K562 (cell line): ENCODE results near the gene ARID3B.

Source experiments
- BRCA1 ChIP-seq, 2 experiments: fragments of 450-650 bp in 1 of 2; sonication (generic) in 1 of 2; formaldehyde crosslinking in 1 of 2; IDR thresholded peaks; 2 replicates each; pipeline versions ENCODE4 v1.5.0 to v1.6.1; 2017 to 2020; ENCODE audit warnings: mild to moderate bottlenecking in 1 of 2, missing genetic modification reagents in 1 of 2
- CBFA2T3 ChIP-seq: fragments of 450-650 bp; IDR thresholded peaks from 2 replicates; pipeline ENCODE4 v1.6.1; 2017
- NR2C1 ChIP-seq, 2 experiments: fragments of 450-650 bp; IDR thresholded peaks; 2 replicates each; pipeline ENCODE4 v1.6.1; 2017; ENCODE audit warnings: mild to moderate bottlenecking in 2 of 2, antibody characterized with exemption in 1 of 2, inconsistent platforms in 1 of 2, missing compliant biosample characterization in 1 of 2, missing genetic modification characterization in 1 of 2
- TARDBP ChIP-seq: fragments of 450-650 bp; IDR thresholded peaks from 2 replicates; pipeline ENCODE4 v1.6.1; 2016
- ZNF232 ChIP-seq: sonication (generic); formaldehyde crosslinking; IDR thresholded peaks from 2 replicates; pipeline ENCODE4 v1.8.0; 2022; ENCODE audit warnings: mild to moderate bottlenecking, missing genetic modification reagents

- TF ChIP-seq BRCA1 (IDR thresholded peaks at IDR 0.05) (no peak), BRCA1 (CRISPR knock-in tag; IDR thresholded peaks at IDR 0.05) (no peak), CBFA2T3 (no peak), NR2C1 (IDR thresholded peaks at IDR 0.05) (no peak), NR2C1 (tag; IDR thresholded peaks at IDR 0.05) (no peak), TARDBP (no peak), ZNF232 (CRISPR knock-in tag) (no peak)
Measured at GRCh38 chr15:74605795-74606150, 64.8 kb downstream of the ARID3B start.
